B cell (primary cell): ENCODE results near the gene SLIT3. TPM values are rescaled to one million over a fixed set of nuclear protein-coding genes. Genes with fewer than 3 reads are reported as not detected.

ENCODE experiments used
- ATAC-seq: fragments of 200-7000 bp; cut with Tn5 transposase; one replicate; pipeline ENCODE4 v1.10.0; 2021; ENCODE audit warnings: low read depth, mild to moderate bottlenecking, moderate number of reproducible peaks, moderate library complexity
- CTCF ChIA-PET: fragments of 350-600 bp; sonication (Branson Sonifier 250); formaldehyde crosslinking; loops from one replicate; lab custom pipeline; 2021; ENCODE audit warnings: antibody characterized with exemption, inconsistent platforms; lab: Charles Lee
- POLR2A ChIA-PET: fragments of 350-600 bp; sonication (Branson Sonifier 250); formaldehyde crosslinking; loops from one replicate; lab custom pipeline; 2021; ENCODE audit warnings: antibody characterized with exemption; lab: Charles Lee
- DNase-seq: peaks from one replicate; pipeline ENCODE4 v3.0.0; 2013
- H2AFZ ChIP-seq: 2 replicates; pipeline ENCODE4 v1.6.1; 2012; ENCODE audit warnings: mild to moderate bottlenecking, low read depth, low read length; ENCODE audit not compliant: insufficient read depth, poor library complexity, severe bottlenecking
- H3K27ac ChIP-seq, 2 donors: 1 replicate in 1 of 2; 2 replicates in 1 of 2; pipeline ENCODE4 v1.5.1; 2012 to 2013; ENCODE audit warnings: low read length in 2 of 2, mild to moderate bottlenecking in 2 of 2, moderate library complexity in 1 of 2
- H3K27me3 ChIP-seq, 4 experiments: fragments of 200-600 bp in 1 of 4; sonication (generic) in 1 of 4; replicated peaks in 1 of 4; 1 replicate in 2 of 4; 2 replicates in 2 of 4; pipeline versions ENCODE4 v1.6.1 to v1.7.0; 2013 to 2016; ENCODE audit warnings: low read length in 3 of 4, mild to moderate bottlenecking in 2 of 4, mixed read lengths in 1 of 4, moderate library complexity in 1 of 4; ENCODE audit not compliant: insufficient read depth in 4 of 4, control insufficient read depth in 3 of 4; ENCODE audit errors: control extremely low read depth in 1 of 4
- H3K36me3 ChIP-seq, 2 experiments: replicated peaks in 1 of 2; 1 replicate in 1 of 2; 2 replicates in 1 of 2; pipeline versions ENCODE4 v1.6.1 to v1.7.1; 2013; ENCODE audit warnings: low read length in 1 of 2; ENCODE audit not compliant: insufficient read depth in 2 of 2, control insufficient read depth in 1 of 2; ENCODE audit errors: control extremely low read depth in 1 of 2, extremely low read depth in 1 of 2
- H3K4me1 ChIP-seq, 2 donors: fragments of 200-600 bp in 1 of 2; sonication (generic) in 1 of 2; 1 replicate in 1 of 2; 2 replicates in 1 of 2; pipeline versions ENCODE4 v1.5.1 to v1.6.1; 2013 to 2017; ENCODE audit warnings: low read length in 2 of 2; ENCODE audit not compliant: control insufficient read depth in 2 of 2, insufficient read depth in 2 of 2
- H3K4me2 ChIP-seq: replicated peaks from 2 replicates; pipeline ENCODE3; 2012; ENCODE audit warnings: mild to moderate bottlenecking, low read depth, low read length; ENCODE audit not compliant: poor library complexity, severe bottlenecking
- H3K4me3 ChIP-seq, 5 experiments: fragments of 200-600 bp in 1 of 5; sonication (generic) in 1 of 5; 1 replicate in 3 of 5; 2 replicates in 2 of 5; pipeline versions ENCODE4 v1.5.1 to v1.7.0; 2011 to 2016; ENCODE audit warnings: low read length in 4 of 5, mild to moderate bottlenecking in 4 of 5, low read depth in 2 of 5, control low read depth in 1 of 5, moderate library complexity in 1 of 5; ENCODE audit not compliant: insufficient read depth in 1 of 5; ENCODE audit errors: control extremely low read depth in 1 of 5, extremely low read depth in 1 of 5
- H3K79me2 ChIP-seq: fragments of 200-600 bp; sonication (generic); one replicate; pipeline ENCODE4 v1.6.0; 2016; ENCODE audit warnings: low read length; ENCODE audit not compliant: control insufficient read depth, insufficient read depth
- H3K9ac ChIP-seq: fragments of 200-600 bp; sonication (generic); 2 replicates; pipeline ENCODE4 v1.6.1; 2017; ENCODE audit warnings: mild to moderate bottlenecking, low read length, moderate library complexity
- H3K9me3 ChIP-seq, 3 donors: one replicate each; pipeline versions ENCODE4 v1.6.1 to v1.7.1; 2013; ENCODE audit warnings: low read length in 2 of 3; ENCODE audit not compliant: control insufficient read depth in 2 of 3, insufficient read depth in 1 of 3; ENCODE audit errors: control extremely low read depth in 1 of 3
- H4K20me1 ChIP-seq: 2 replicates; pipeline ENCODE4 v1.6.0; 2012; ENCODE audit warnings: mild to moderate bottlenecking, low read length; ENCODE audit not compliant: insufficient read depth, control insufficient read depth, poor library complexity, severe bottlenecking
- H3K27ac Mint-ChIP-seq: one replicate; pipeline ENCODE4 v1.8.0; 2021; ENCODE audit warnings: mixed read lengths
- H3K27me3 Mint-ChIP-seq: one replicate; pipeline ENCODE4 v1.8.0; 2021; ENCODE audit warnings: mixed read lengths
- H3K4me1 Mint-ChIP-seq: one replicate; pipeline ENCODE4 v1.8.0; 2021; ENCODE audit warnings: mixed read lengths
- H3K4me3 Mint-ChIP-seq: one replicate; pipeline ENCODE4 v1.8.0; 2021; ENCODE audit warnings: mixed read lengths
- H3K9me3 Mint-ChIP-seq: one replicate; pipeline ENCODE4 v1.8.0; 2022; ENCODE audit warnings: mixed read lengths; ENCODE audit not compliant: insufficient read depth
- CTCF ChIP-seq: fragments of 200-600 bp; IDR thresholded peaks from one replicate; pipeline ENCODE4 v1.8.0; 2022; ENCODE audit warnings: antibody characterized with exemption, mild to moderate bottlenecking
- EZH2 ChIP-seq: IDR thresholded peaks from 2 replicates; pipeline ENCODE4 v1.6.1; 2012; ENCODE audit warnings: borderline replicate concordance, low read depth, mild to moderate bottlenecking, moderate library complexity, low read length; ENCODE audit not compliant: insufficient read depth, poor library complexity, severe bottlenecking
- WGBS: methylation state at CpG from one replicate; pipeline ENCODE4 v1.1.5; 2013; ENCODE audit warnings: missing lambda C conversion rate; ENCODE audit not compliant: insufficient coverage; 5-methylcytosine and 5-hydroxymethylcytosine counted together
- intact Hi-C: fragments of 100-400 bp; cut with micrococcal nuclease; formaldehyde crosslinking; loops from one replicate; pipeline ENCODE4 v1.10.0; 2022
- polyA plus RNA-seq: library from polyadenylated mRNA; depleted of rRNA; stranded (reverse); fragments of >200 nt; gene quantifications from 2 replicates; pipeline ENCODE4 v1.2.3, GENCODE V29; 2012
- total RNA-seq, 2 donors: library from RNA; stranded (reverse); fragments of 120-200 nt in 1 of 2; gene quantifications; 1 replicate in 1 of 2; 2 replicates in 1 of 2; pipeline versions ENCODE4 v1.2.3 to v1.2.4, GENCODE V29; 2013 to 2022

SLIT3 gene
- total and polyA plus RNA-seq, 2 donors (not counting 1 experiment from before 2014, with no cell fraction given) = not detected

DNA sequence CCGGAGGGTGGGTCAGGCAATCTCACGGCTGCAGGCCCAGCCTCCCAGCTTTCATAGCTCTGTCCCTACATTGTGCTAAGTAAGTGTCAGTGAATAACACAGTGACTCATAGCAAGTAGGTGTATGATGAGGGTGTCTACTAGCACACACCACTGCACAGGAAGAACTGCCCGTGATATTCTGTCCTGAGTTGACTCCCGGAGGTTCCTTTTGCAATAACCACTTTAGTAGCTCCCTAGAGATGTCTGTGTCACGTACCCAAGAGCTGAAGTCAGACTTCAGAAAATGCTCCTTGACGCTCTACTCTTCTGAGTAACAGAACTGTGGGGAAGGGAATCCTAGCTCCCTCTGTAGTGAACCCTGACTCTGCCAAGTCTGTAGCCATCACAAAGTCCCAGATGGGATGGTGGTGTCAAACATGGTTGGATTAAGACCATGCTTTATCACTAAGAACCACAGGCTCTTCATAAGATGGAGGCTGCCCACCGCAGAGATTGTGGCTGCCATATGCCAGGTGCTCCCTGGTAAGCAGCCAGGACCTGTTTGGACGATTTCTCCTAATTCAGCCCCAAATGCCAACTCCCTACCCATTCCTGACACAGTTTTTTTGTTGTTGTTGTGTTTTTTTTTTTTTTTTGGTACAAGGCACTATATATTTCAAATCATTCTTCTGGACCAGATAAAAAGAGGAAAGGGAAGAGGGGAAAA is 369.1 kb downstream of the SLIT3 start:
- H3K27me3 Mint-ChIP-seq = peaks cover 23% of the 10 kb centered on the region
- 74% methylated on average over 6 of the region's 8 CpGs for WGBS
- H3K9me3 Mint-ChIP-seq = no peaks in the 10 kb centered on the region
- peaks cover 0 to 3% (median 0%) of the 10 kb centered on the region in 3 donors for H3K9me3 ChIP-seq
- no peaks in the 10 kb centered on the region for H4K20me1 ChIP-seq
- ChIA-PET CTCF (no interaction called here), POLR2A (no interaction called here)
- intact Hi-C loops = no loop called here
- H3K4me2 ChIP-seq = no peak overlapping the region
- no peaks in the 10 kb centered on the region for H3K4me1 ChIP-seq
- H2AFZ ChIP-seq = no peak overlapping the region
- ATAC-seq (no peak), DNase-seq (no peak)
- H3K27ac ChIP-seq = no peak overlapping the region
- no peak for TF ChIP-seq EZH2
- H3K9ac ChIP-seq = no peak overlapping the region
- no peaks in the 10 kb centered on the region for H3K4me1 Mint-ChIP-seq
- H3K79me2 ChIP-seq = no peaks in the 10 kb centered on the region
- no peak overlapping the region for H3K4me3 ChIP-seq
- H3K27me3 ChIP-seq = peaks cover 0 to 6% (median 0%) of the 10 kb centered on the region in 4 experiments
- no peak overlapping the region for H3K27ac Mint-ChIP-seq
- H3K36me3 ChIP-seq = no peaks in the 10 kb centered on the region
- H3K4me3 Mint-ChIP-seq = no peak overlapping the region

DNA sequence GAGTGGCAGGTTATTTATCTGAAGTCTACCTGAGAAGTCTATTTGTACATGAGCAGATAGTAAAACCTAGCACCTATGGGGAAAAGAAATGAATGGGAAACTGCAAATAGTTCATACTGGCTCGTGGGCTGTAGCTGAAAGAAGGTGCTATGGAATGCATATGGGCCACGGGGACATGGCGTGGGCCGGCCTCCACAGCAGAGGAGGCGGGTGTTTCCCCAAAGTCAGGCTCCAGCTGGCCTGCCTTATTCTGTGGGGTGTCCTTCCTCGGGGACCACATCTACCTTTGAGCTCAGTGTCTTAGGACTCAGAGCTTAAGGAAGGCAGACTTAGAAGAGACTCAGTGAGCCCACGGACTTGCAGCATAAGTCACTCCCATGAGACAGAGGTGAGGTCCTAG is 371.3 kb downstream of the SLIT3 start:
- H3K4me1 Mint-ChIP-seq = no peaks in the 10 kb centered on the region
- intact Hi-C loops = no loop called here
- H3K27ac Mint-ChIP-seq = no peak overlapping the region
- POLR2A ChIA-PET = no interaction called here
- H3K27me3 Mint-ChIP-seq = peaks cover 23% of the 10 kb centered on the region
- peaks cover 0 to 3% (median 0%) of the 10 kb centered on the region in 3 donors for H3K9me3 ChIP-seq
- H3K27me3 ChIP-seq = peaks cover 0 to 6% (median 0%) of the 10 kb centered on the region in 4 experiments
- no peak overlapping the region for H3K4me3 Mint-ChIP-seq
- 83% methylated on average over 7 of the region's 7 CpGs for WGBS
- no peaks in the 10 kb centered on the region for H3K4me1 ChIP-seq
- ATAC-seq (no peak), DNase-seq (no peak)
- H3K36me3 ChIP-seq = no peaks in the 10 kb centered on the region
- no peak overlapping the region for H3K4me3 ChIP-seq
- no peaks in the 10 kb centered on the region for H3K79me2 ChIP-seq
- CTCF ChIA-PET = no interaction called here
- no peak overlapping the region for H2AFZ ChIP-seq
- no peak overlapping the region for H3K9ac ChIP-seq
- H3K4me2 ChIP-seq = no peak overlapping the region
- no peaks in the 10 kb centered on the region for H3K9me3 Mint-ChIP-seq
- TF ChIP-seq CTCF = no peak
- no peak for TF ChIP-seq EZH2
- H4K20me1 ChIP-seq = no peaks in the 10 kb centered on the region
- H3K27ac ChIP-seq = no peak overlapping the region
